Spleen (tissue), 7 donors: ENCODE measurements around the gene ARHGEF10L.

Experiments used
- CTCF ChIP-seq, 11 experiments: fragments of 200-600 bp in 7 of 11; fragments of 450-650 bp in 4 of 11; sonication (generic) in 4 of 11; IDR thresholded peaks in 8 of 11; conservative IDR thresholded peaks in 3 of 11; 1 replicate in 7 of 11; 2 replicates in 4 of 11; pipeline versions ENCODE4 v1.4.0 to v1.8.0; 2016 to 2021; ENCODE audit warnings: antibody characterized with exemption in 11 of 11, inconsistent platforms in 4 of 11, mild to moderate bottlenecking in 1 of 11
- POLR2A ChIP-seq, 3 donors: fragments of 450-650 bp; IDR thresholded peaks; one replicate each; pipeline ENCODE4 v1.5.1; 2017; ENCODE audit warnings: antibody characterized with exemption in 3 of 3, mild to moderate bottlenecking in 1 of 3
- POLR2AphosphoS5 ChIP-seq, 3 donors: sonication (generic); formaldehyde crosslinking; IDR thresholded peaks; one replicate each; pipeline ENCODE4 v1.5.1; 2017; ENCODE audit warnings: antibody characterized with exemption in 3 of 3
- donor health status: DM: no; HTN: no; CAD: no; lungs with moderate emphysema.
- donor health status: DM: no; HTN: no; CAD: no.
- donor health status: DM: no; HTN: no; CAD: no.

DNA sequence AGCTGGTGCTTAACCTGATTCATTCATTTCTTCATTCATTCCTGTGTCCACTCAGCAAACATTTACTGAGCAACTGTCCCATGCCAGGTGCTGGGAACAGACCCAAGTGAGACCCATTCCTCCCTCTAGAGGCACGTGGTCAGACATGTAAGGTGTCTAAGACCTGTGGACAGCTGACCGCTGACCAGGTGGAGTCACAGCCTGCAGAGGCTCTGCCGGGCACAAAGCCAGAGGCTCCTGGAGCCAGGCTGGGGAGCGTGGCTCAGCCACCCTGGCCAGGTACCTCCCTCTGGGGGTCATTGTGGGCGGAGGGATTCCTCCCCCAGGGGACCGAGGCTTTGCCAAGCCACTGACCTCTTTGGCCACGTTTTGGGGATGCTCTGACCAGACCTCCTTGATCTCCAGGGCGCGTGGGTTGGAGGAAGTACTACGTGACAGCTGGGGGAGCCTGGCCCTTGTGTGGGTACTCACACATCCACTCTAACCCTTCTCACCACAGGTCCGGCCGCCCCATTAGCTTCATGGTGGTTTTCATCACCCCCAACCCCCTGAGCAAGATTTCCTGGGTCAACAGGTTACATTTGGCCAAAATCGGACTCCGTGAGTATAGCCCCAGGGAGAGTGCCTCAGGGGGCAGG, 100.3 kb downstream of the ARHGEF10L start:
- TF ChIP-seq CTCF (IDR thresholded peaks at IDR 0.05 in 8 of 11, conservative IDR thresholded peaks at IDR 0.05 in 3 of 11), result no peak
- no peak for TF ChIP-seq POLR2A (IDR thresholded peaks at IDR 0.05)
- TF ChIP-seq POLR2AphosphoS5 (IDR thresholded peaks at IDR 0.05), result no peak
